Measurements from ENCODE around the gene PHKB. TPM values are rescaled to one million over a fixed set of nuclear protein-coding genes. Genes with fewer than 3 reads are reported as not detected.
A peak's percentile ranks its signal among the peaks of the same experiment; 100 is the strongest.

Gene PHKB
- total RNA-seq, 2 experiments from 2014 or later: 37.5 to 39.3 TPM

GRCh38 chr16:47636501-47637099 is 175.5 kb downstream of the PHKB start:
- POLR2A ChIA-PET: no interaction called here
- ATAC-seq (ENCODE audit: low read depth) (no peak), DNase-seq (no peak)
- Mint-ChIP-seq H3K9me3 (peaks cover 4% of the 10 kb centered on the region), H3K27me3 (no peaks in the 10 kb centered on the region), H3K4me1 (peaks cover 4% of the 10 kb centered on the region), H3K27ac (no peak overlapping the region), H3K4me3 (no peak overlapping the region), H3K36me3 (peaks cover 20% of the 10 kb centered on the region)

GRCh38 chr16:47638175-47638574 is 177.0 kb downstream of the PHKB start:
- H3K36me3 Mint-ChIP-seq: peaks cover 27% of the 10 kb centered on the region
- POLR2A ChIA-PET: no interaction called here
- no peaks in the 10 kb centered on the region for H3K27me3 Mint-ChIP-seq
- peaks cover 3% of the 10 kb centered on the region for H3K9me3 Mint-ChIP-seq
- DNase-seq (no peak), ATAC-seq (ENCODE audit: low read depth) (no peak)
- H3K4me1 Mint-ChIP-seq: peaks cover 8% of the 10 kb centered on the region
- H3K4me3 Mint-ChIP-seq: no peak overlapping the region
- no peak overlapping the region for H3K27ac Mint-ChIP-seq

GRCh38 chr16:47640661-47641060 is 179.5 kb downstream of the PHKB start:
- ATAC-seq (ENCODE audit: low read depth): no peak
- no peak overlapping the region for H3K27ac Mint-ChIP-seq
- POLR2A ChIA-PET: no interaction called here
- peaks cover 4% of the 10 kb centered on the region for H3K9me3 Mint-ChIP-seq
- H3K27me3 Mint-ChIP-seq: no peaks in the 10 kb centered on the region
- peaks cover 14% of the 10 kb centered on the region for H3K4me1 Mint-ChIP-seq
- no peak for DNase-seq
- H3K4me3 Mint-ChIP-seq: no peak overlapping the region
- H3K36me3 Mint-ChIP-seq: peaks cover 20% of the 10 kb centered on the region

- peaks cover 14% of the 10 kb centered on the region for H3K4me1 Mint-ChIP-seq
- H3K27ac Mint-ChIP-seq: peak overlapping the region; percentile 68
- H3K36me3 Mint-ChIP-seq: peaks cover 13% of the 10 kb centered on the region
- ATAC-seq (ENCODE audit: low read depth): peak; percentile 99
- H3K27me3 Mint-ChIP-seq: no peaks in the 10 kb centered on the region
- peaks cover 3% of the 10 kb centered on the region for H3K9me3 Mint-ChIP-seq
- POLR2A ChIA-PET: interaction anchor here (1.3 kb wide), 1 partner anchor 9 kb away, joined by 5 read pairs; no protein-coding TSS in a partner anchor
- no peak for DNase-seq
- peak overlapping the region; percentile 43 for H3K4me3 Mint-ChIP-seq
Measured at GRCh38 chr16:47643323-47644000, 182.3 kb downstream of the PHKB start.

DNA sequence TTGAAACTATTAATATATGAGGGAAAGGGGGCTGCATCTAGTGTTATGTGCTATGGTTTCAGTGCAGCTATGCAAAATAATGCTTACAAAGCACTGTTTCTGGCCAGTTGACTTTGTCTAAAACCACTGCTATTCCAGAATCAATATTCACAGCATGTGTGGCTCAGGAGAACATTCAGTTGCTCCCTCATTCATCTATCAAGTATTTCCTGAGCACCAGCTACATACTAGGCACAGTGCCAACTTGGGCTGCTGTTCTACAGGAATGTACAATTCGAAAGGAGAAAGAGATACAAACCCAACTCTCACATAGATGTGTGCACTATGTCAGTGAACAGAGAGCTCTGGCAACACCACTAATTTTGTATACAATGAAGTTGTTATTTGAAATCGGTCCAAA is 183.0 kb downstream of the PHKB start:
- H3K27me3 Mint-ChIP-seq: no peaks in the 10 kb centered on the region
- H3K27ac Mint-ChIP-seq: no peak overlapping the region
- POLR2A ChIA-PET: interaction anchor here (1.3 kb wide), 1 partner anchor 8 kb away, joined by 5 read pairs; no protein-coding TSS in a partner anchor
- H3K4me1 Mint-ChIP-seq: peaks cover 14% of the 10 kb centered on the region
- peaks cover 13% of the 10 kb centered on the region for H3K36me3 Mint-ChIP-seq
- DNase-seq (no peak), ATAC-seq (ENCODE audit: low read depth) (no peak)
- no peak overlapping the region for H3K4me3 Mint-ChIP-seq
- peaks cover 2% of the 10 kb centered on the region for H3K9me3 Mint-ChIP-seq

- H3K27me3 Mint-ChIP-seq: no peaks in the 10 kb centered on the region
- DNase-seq (no peak), ATAC-seq (ENCODE audit: low read depth) (no peak)
- peaks cover 14% of the 10 kb centered on the region for H3K36me3 Mint-ChIP-seq
- H3K4me1 Mint-ChIP-seq: peaks cover 14% of the 10 kb centered on the region
- no peak overlapping the region for H3K27ac Mint-ChIP-seq
- H3K4me3 Mint-ChIP-seq: no peak overlapping the region
- POLR2A ChIA-PET: interaction anchor here (1.3 kb wide), 1 partner anchor 8 kb away, joined by 5 read pairs; no protein-coding TSS in a partner anchor
- H3K9me3 Mint-ChIP-seq: peaks cover 2% of the 10 kb centered on the region
Measured at GRCh38 chr16:47644661-47645060, 183.5 kb downstream of the PHKB start.

- no peak overlapping the region for H3K27ac Mint-ChIP-seq
- H3K27me3 Mint-ChIP-seq: no peaks in the 10 kb centered on the region
- H3K36me3 Mint-ChIP-seq: peaks cover 17% of the 10 kb centered on the region
- no peak overlapping the region for H3K4me3 Mint-ChIP-seq
- H3K4me1 Mint-ChIP-seq: peaks cover 11% of the 10 kb centered on the region
- POLR2A ChIA-PET: no interaction called here
- no peak for DNase-seq
- no peak for ATAC-seq (ENCODE audit: low read depth)
- H3K9me3 Mint-ChIP-seq: peaks cover 2% of the 10 kb centered on the region
Measured at GRCh38 chr16:47646914-47647313, 185.8 kb downstream of the PHKB start.

DNA sequence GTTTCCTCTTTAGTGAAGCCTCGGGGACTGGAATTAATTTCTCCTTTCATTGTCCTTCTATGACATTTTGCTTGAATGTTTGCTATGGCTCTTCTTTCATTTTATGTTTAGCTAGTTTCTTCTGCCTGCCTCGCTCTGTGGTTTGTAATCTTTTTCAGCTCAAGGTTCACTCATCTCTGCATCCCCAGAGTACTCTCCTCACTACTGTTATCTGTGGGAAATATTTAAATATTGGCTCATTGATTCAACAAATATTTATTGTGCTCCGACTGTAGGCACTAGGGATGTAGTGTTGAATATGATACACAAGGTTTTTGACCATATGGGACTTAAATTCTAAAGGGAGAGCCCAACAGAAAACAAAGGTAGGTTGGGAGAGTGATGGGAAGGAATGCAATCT is 195.9 kb downstream of the PHKB start:
- H3K36me3 Mint-ChIP-seq: peaks cover 41% of the 10 kb centered on the region
- no peak overlapping the region for H3K4me3 Mint-ChIP-seq
- H3K27ac Mint-ChIP-seq: no peak overlapping the region
- ATAC-seq (ENCODE audit: low read depth): no peak
- H3K27me3 Mint-ChIP-seq: no peaks in the 10 kb centered on the region
- H3K4me1 Mint-ChIP-seq: no peaks in the 10 kb centered on the region
- no peak for DNase-seq
- H3K9me3 Mint-ChIP-seq: no peaks in the 10 kb centered on the region
- POLR2A ChIA-PET: no interaction called here

DNA sequence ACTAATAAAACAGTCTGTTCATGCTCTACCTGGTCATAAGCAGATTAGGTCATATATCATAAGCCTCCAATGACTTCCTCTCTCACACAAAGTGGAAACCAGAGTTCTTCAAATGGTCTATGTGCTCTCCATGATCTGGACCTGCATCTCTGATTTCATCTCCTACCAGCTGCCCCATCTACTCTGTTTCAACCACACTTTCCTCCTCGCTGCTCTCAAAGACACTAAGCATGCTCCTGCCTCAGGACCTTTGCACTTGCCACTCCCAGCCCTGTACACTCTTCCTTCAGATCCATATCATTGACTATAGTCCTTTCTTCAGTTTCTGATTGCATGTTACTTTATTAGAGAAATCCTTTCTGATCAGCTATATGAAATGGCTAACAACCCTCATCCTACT is 196.8 kb downstream of the PHKB start:
- ATAC-seq (ENCODE audit: low read depth): no peak
- no peaks in the 10 kb centered on the region for H3K27me3 Mint-ChIP-seq
- H3K27ac Mint-ChIP-seq: no peak overlapping the region
- H3K4me3 Mint-ChIP-seq: no peak overlapping the region
- H3K9me3 Mint-ChIP-seq: no peaks in the 10 kb centered on the region
- POLR2A ChIA-PET: no interaction called here
- no peak for DNase-seq
- H3K36me3 Mint-ChIP-seq: peaks cover 37% of the 10 kb centered on the region
- no peaks in the 10 kb centered on the region for H3K4me1 Mint-ChIP-seq

- no peaks in the 10 kb centered on the region for H3K27me3 Mint-ChIP-seq
- POLR2A ChIA-PET: no interaction called here
- H3K27ac Mint-ChIP-seq: no peak overlapping the region
- no peak overlapping the region for H3K4me3 Mint-ChIP-seq
- no peak for DNase-seq
- peaks cover 29% of the 10 kb centered on the region for H3K36me3 Mint-ChIP-seq
- no peaks in the 10 kb centered on the region for H3K9me3 Mint-ChIP-seq
- no peaks in the 10 kb centered on the region for H3K4me1 Mint-ChIP-seq
- ATAC-seq (ENCODE audit: low read depth): no peak
Measured at GRCh38 chr16:47660540-47660939, 199.4 kb downstream of the PHKB start.

- H3K4me1 Mint-ChIP-seq: no peaks in the 10 kb centered on the region
- POLR2A ChIA-PET: no interaction called here
- no peak overlapping the region for H3K4me3 Mint-ChIP-seq
- ATAC-seq (ENCODE audit: low read depth) (no peak), DNase-seq (no peak)
- H3K27ac Mint-ChIP-seq: no peak overlapping the region
- no peaks in the 10 kb centered on the region for H3K27me3 Mint-ChIP-seq
- H3K36me3 Mint-ChIP-seq: peaks cover 24% of the 10 kb centered on the region
- no peaks in the 10 kb centered on the region for H3K9me3 Mint-ChIP-seq
Measured at GRCh38 chr16:47664653-47665325, 203.7 kb downstream of the PHKB start.

- DNase-seq (no peak), ATAC-seq (ENCODE audit: low read depth) (no peak)
- POLR2A ChIA-PET: no interaction called here
- Mint-ChIP-seq H3K4me1 (no peaks in the 10 kb centered on the region), H3K27ac (no peak overlapping the region), H3K4me3 (no peak overlapping the region), H3K27me3 (no peaks in the 10 kb centered on the region), H3K9me3 (no peaks in the 10 kb centered on the region), H3K36me3 (peaks cover 20% of the 10 kb centered on the region)
Measured at GRCh38 chr16:47666434-47666833, 205.3 kb downstream of the PHKB start.

GRCh38 chr16:47667956-47668355 is 206.8 kb downstream of the PHKB start:
- DNase-seq (no peak), ATAC-seq (ENCODE audit: low read depth) (no peak)
- peaks cover 14% of the 10 kb centered on the region for H3K36me3 Mint-ChIP-seq
- no peaks in the 10 kb centered on the region for H3K27me3 Mint-ChIP-seq
- no peak overlapping the region for H3K4me3 Mint-ChIP-seq
- no peak overlapping the region for H3K27ac Mint-ChIP-seq
- no peaks in the 10 kb centered on the region for H3K9me3 Mint-ChIP-seq
- POLR2A ChIA-PET: no interaction called here
- no peaks in the 10 kb centered on the region for H3K4me1 Mint-ChIP-seq

GRCh38 chr16:47672475-47672874 is 211.3 kb downstream of the PHKB start:
- no peak for DNase-seq
- Mint-ChIP-seq H3K27ac (no peak overlapping the region), H3K4me1 (no peaks in the 10 kb centered on the region), H3K36me3 (peaks cover 31% of the 10 kb centered on the region), H3K27me3 (no peaks in the 10 kb centered on the region), H3K4me3 (no peak overlapping the region), H3K9me3 (peaks cover 4% of the 10 kb centered on the region)
- no peak for ATAC-seq (ENCODE audit: low read depth)
- POLR2A ChIA-PET: no interaction called here

All from activated naive CD8-positive, alpha-beta T cell treated with anti-CD3 and anti-CD28 coated beads, Interleukin-2, amount 10 ng/mL, durations not matched to agents 7 days and 5 days (primary cell).